NCI-H2029 treated with DMSO at 0.1 percent for 48 hours (cell line): ENCODE results near the gene LECT2.

Experiments used
- DNase-seq: peaks from one replicate; lab custom pipeline; 2025; lab: John Stamatoyannopoulos, UW

Gene LECT2

DNA sequence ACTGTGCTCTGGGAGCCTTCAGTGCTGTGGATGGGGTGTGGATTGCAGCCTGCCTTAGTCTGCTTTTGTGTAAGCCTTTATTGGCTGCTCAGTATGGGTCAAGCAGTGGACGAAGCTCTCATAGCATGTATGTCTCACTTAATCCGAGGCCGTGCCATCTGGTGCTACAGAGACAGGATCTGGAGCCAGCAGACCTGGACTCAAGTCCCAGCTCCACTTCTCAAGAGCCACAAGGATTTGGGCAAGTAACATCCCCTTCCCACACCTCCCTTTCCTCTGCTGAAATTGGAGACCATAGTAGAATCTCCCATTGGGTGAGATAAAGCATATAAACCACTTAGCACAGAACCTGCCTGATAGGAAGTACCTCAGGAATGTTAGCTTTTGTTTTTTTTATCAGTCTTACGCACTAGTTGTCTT, 23.4 kb upstream of the LECT2 start:
- DNase-seq: no peak

DNA sequence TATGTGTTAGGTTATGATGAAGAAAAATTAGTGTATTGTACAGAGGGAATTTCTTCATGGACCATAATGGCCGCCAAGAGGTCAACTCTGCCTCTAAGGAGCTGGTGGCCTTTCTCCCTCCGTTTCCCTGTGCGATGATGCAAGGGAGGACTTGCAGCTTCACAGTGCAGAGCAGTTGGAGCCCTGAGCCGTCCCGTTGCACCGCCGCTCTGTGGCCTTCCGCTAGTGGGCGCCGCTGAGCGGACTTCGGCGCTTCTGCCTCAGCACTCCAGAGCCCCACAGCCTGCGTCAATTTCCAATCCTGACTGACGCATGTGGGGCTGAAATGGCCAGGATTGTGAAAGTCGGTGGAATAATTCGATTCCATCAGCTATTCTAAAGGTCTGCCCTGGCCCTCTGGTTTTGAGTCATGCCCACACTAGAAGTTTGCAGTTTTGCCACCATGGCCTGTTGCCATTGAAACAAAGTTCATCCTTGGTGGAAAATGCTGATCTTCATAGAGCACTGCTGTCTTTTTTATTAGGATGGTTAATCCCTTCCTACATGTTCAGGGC, 22.7 kb upstream of the LECT2 start:
- no peak for DNase-seq

DNA sequence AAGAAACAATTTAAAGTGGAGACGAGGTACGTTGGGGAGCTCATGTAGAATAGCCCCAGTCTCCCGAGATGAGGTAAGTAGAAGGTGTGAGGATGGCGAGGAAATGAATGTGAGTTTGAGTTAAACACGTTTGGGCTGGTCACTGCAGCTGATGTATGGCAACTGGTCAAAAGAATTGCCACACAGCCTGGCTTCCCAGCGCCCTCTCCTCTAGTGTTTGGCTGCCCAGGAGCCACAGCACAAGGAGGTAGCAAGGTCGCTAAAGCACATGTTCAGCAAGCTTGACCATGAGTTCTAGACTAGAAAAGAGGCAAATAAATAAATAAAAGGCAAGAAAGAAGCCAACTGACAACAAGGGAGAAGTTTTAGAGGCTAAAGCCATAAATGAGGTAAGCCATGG, 21.4 kb upstream of the LECT2 start:
- no peak for DNase-seq

DNA sequence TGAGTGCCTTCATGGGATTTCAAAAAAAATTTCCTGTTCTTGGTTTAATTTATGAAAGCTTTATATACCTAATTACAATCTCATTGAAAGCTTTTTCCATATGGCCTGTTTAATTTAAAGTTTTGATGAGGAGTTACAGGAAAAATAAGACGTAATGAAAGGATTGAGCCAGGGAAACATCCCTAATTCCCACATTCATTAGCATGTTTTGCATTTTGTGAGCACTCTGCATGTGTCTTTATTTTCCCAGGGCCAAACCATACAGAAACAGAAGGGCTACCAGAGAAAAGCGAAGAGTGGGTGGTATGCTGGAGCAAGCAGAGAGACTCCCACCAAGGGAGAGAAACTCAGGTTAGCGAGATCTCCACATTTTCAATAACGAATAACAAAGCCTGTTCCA, 20.3 kb upstream of the LECT2 start:
- DNase-seq: no peak

DNA sequence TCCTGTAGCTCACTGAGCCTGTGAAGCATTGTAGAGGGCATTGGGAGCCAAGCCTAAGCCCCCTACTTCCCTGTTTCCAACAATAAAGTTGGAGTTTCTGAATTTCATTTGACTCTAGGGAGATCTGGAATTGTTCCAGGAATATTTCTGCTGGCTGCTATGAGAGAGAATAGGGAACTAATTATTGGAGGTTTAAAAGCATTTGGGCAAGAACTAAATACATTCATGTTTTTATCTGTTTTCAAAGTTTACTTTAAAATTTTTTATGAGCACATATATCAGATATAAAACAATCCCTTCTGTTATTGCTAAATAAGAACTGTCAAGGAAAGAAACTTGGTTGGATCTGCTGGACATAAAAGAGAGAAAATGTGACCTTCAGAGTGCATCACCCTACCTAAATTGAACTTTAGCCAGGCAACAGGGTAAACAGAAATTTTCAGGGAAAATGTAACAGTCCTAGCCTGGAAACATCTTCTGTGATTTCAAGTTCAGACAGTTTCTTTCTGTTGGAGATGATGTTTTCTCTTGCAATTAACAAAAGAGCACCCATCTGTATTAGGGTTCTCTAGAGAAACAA, 19.3 kb upstream of the LECT2 start:
- no peak for DNase-seq

DNA sequence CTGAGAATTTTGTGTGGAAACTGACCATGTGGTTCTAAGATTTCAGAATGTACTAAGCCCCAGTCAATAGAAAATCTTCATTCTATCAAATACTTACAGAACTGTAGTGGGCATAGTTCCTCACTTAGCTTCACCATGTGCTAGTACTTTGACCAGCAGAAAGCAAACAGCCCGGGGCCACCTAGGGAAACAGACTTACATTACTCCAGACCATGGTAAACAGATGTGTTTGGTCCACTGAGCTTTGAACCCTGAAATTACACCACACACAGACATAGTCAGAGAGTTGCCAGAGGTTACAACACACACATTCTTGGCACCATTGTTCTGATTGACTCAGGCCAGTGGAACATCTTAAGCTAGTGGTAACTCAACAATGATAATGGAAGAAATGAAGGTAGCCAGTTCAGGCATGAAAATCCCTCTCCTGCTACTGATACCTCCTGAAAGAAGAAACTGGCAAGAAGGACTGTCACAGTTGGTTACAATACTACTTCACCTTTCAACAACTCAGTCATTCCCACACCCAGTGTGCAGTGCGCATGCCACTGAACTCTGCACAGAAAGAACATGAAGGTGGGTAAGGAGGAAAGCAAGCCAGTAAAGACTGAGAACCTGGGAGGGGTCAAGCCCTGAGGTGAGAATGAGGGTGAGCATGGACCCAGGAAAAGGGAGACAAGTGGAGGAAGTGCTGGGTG, 18.7 kb upstream of the LECT2 start:
- no peak for DNase-seq

DNA sequence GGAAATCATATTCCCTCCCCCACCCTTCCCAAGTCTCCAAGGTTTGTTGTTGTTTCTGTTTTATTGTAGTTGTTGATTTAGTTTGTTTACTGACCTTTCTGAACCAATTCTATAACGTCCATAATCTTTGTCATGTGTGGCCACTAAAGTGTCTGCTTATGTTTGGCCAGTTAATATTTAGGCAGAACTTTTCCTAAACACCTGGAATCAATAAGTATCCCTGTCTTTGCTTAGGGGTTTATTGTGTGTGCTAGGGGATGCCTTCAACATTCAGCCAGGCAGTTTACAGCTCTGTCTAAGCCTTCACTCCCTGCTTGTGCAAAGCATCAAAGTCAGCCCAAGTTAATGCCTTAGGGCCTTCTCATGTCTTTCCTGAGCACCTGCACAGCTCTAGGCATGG, 16.9 kb upstream of the LECT2 start:
- no peak for DNase-seq

DNA sequence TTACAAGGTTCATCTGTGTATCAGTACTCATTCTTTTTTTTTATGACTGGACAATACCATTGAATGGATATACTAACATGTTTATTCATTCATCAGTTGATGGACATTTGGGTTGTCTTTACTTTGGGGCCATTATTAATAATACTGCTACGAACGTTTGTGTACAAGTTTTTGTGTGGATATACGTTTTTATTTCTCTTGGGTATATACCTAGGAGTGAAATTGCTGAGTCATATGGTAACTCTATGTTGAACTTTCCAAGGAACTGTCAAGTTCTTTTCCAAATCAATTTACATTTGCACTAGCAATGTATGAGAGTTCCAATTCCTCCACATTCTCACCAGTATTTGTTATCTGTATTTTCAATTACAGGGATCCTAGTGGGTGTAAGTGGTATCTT, 12.0 kb upstream of the LECT2 start:
- DNase-seq: no peak

DNA sequence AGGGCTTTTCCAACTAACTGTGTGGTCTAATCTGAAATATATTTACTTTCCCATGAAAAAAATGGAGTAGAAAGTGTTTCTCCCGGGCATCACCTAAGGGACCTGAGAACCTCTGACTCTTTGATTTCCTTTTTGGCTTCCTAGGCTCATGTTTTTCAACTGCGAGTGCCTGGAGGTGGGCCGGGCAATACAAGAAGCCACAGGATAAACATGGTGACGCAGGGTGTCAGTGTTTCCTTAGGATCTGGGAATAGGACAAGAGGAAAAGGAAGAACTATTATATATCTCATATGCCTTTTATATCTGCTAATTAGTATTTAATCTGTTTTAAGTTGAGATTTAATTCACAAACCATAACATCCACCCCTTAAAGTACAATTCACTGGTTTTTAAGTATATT, 11.4 kb upstream of the LECT2 start:
- no peak for DNase-seq

DNA sequence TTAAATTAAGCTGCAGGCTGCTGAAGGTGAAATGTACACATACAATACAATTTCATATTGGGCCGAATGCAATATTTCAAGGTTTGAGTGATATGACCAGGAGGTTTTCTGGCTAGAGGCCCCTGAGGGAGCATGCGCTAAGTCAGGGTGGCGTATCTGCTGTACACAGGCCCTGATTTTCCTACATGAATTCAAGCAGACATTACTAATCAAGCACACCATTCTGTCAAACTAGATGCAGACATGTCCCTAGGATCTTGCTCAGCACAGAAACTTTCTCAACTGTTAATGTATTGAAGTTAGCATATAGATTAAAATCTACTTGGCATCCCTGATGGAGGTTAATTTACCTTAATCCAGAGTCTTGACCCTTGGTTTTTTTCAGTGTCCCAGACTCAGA, 10.7 kb upstream of the LECT2 start:
- DNase-seq: no peak

DNA sequence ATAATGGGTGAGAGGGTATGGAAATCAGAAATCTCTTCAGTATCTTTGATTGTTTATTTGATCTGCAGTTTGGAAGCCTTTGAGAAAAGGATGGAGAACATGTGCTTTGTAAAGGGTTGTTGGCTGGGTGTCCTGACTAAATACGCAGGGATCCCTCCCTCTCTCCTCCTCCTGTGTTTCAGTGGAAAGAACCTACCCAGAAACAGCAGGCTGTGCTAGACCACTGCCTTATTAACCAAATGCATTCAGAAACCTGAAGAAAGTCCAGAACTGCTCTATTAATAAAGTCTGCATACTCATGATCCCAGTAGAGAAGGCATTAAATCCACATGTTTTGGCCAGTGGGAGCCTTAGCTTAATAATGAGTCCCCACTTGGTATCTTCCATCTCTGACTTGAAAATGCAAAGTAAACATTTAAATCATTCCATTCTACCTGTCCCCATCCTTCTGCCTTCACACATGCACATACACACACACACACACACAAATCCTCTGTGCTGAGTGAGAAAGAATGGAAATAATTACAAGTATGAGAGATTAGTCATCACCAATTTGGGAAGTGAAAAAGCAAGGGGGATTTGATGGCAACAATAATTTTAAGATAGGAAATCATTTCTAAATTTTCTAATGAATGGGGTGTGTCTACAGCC, 10.0 kb upstream of the LECT2 start:
- no peak for DNase-seq

DNA sequence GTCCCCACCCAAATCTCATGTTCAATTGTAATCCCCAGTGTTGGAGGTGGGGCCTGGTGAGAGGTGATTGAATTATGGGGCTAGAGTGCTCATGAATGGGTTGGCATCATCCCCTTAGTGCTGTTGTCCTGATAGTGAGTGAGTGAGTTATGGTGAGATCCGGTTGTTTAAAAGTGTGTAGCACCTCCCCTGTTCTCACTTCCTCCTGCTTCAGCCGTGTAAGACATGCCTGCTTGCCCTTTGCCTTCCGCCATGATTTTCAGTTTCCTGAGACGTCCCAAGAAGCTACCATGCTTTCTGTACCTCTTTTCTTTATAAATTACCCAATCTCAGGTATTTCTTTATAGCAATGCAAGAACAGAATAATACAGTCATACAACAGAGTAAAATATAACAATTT, 742 bp upstream of the LECT2 start:
- no peak for DNase-seq

DNA sequence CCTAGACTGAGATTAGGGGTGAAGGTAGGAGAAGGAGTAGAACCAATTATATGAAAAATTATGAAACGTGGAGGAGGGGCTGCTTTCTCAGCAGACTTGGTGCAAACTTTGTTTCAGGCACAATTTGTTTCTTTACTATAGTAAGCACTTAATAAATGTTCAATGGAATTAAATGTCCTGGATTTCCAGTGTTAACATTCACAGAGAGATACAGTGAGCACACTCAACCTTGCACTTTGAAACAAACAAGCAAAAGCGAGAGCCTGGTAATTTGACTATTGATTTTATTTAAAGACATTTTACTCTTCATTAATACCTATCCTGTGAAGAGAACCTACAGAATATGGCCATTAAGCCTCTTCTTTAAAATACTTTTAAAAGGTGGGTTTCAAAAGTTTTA, 933 bp downstream of the LECT2 start:
- DNase-seq: no peak

DNA sequence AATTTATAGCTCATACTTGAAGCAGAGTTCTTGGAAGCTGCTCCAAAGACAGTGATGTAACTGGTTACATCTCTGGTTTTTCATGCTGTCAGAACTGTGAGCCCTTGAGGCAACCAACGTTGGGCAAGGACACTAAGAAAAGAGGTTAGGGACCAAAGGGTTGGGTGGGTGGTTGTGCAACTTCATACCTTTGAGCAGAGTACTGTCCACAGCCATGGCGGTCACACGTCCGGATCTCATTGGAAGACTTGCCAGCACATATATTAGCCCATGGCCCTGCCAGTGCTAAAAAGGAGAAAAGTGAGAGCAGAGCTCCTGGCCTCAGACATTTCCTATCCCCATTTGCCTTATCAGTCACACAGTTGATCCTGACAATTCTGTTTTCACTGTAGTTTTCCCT, 2.1 kb downstream of the LECT2 start:
- no peak for DNase-seq

DNA sequence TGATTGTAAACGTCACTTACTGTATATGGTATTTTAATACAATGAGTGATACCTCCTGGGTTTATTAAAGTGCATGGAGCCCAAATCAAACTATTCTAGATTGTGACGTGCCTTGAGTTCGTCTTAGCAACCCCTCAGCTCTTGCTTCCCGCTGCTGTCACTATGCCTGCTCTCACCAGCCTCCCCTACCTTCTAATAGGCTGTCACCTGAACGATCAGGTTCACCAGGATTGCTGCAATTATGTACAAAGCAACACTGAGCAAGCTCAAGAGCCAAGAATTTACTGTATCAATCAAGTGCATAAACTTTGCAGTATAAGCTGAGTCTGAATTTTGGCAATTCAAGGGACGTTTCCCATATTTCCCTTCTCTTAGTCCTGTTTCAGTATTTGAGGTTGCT, 3.0 kb downstream of the LECT2 start:
- no peak for DNase-seq

DNA sequence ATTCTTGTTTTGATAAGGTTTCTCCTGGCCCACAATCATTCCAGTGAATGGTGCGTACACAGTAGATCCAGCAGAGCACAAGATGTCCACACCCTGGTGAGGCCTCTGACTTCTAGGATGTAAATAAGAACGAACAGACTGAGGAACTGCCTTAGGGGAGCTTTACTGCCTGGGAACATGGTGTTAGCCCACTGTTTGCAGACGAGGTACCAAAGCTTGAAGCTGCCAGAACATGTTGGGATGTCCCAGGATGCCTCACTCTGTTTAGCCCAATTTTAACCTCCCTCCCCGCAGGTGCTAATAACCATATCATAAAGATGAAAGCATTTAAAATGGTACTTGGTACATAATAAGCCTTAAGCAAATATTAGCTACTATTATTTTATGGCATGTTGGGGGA, 3.5 kb downstream of the LECT2 start:
- DNase-seq: no peak

DNA sequence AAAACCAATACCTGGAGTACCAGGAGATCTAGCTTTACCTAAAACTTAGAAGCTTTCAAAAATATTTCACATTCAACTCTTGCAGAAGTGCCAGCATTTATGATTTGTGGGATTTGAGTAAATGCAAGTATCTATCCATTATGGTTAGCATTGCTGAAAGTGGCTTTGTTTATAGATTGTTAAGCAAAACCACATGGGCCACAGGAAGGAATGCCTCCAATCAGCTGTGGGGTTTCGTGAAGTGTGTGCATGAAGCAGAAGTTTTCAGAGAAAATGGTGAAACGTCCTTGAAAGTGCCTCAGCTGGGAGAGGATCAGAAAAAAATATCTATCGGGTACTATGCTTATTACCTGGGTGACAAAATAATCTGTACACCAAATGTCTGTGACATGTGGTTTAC, 4.2 kb downstream of the LECT2 start:
- no peak for DNase-seq

DNA sequence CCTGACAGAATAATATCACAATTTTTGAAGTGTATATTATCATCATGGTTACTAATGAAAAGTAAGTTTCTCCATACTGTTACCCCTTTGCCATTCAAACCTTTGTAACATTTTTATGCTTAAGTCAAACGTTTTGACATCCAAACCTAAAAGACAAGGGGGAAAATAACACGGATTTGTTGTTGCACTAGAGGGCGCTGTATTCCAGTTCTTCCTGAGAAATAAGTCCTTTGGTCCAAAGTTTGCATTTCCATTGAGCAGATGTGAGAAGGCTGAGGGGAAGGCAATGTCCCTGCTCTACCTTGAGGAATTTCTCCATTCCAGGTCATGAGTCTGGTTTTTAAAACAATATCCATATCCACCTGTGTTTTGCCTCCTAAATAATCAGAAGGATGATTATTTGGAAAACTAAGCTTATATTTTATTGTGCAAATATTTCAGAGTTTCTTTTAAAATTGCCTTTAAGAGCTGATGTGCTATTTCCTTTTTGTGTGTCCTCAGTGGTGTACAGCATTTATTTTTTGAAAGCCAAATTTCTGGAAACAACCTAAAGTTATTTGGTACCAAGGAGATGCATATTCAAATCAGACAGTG, 9.7 kb downstream of the LECT2 start:
- DNase-seq: peak; percentile 61

DNA sequence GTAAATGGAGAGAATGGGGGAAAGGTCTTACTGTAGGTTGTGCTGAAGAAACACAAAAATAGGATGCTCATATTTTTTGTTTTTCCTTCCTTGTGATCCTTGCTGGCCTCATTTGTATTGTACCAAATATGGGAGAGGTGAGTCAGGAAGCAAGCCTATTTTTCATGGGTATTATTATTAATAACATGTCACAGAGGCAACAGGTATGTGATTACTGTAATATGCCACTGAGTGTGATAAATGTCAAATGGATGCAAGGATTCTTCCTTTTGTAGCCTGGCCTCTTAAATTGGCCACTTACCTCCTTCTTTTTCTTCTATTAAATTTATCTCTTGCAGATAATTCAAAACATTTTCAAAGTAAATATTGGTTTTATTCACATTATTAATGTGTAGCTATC, 10.2 kb downstream of the LECT2 start:
- DNase-seq: no peak

DNA sequence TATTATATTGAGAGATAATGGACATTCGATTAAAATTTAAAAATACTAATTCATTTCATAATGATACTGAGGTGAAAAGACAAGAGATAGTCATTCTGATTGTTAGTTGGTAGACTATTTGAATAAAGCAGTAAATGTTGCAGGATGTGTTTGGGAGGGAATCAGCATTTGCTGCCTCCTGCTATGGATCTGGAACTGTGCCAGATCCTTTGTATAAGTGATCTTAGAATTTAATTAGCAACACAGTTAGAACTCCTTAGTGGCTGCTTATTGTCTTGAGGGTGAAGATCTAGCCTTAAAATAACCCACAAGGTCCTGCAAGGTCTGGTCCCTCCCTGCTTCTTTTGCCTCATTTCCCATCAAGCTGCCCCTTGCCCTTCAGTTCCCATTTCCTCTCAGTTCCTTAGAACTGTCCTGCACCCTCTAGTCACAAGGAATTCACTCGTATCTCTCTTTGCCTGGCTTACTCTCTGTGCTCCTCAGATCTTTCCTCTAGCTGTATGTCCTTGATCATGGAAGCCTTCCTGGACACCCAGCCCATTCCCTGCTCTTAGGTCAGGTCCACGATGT, 12.5 kb downstream of the LECT2 start:
- no peak for DNase-seq

DNA sequence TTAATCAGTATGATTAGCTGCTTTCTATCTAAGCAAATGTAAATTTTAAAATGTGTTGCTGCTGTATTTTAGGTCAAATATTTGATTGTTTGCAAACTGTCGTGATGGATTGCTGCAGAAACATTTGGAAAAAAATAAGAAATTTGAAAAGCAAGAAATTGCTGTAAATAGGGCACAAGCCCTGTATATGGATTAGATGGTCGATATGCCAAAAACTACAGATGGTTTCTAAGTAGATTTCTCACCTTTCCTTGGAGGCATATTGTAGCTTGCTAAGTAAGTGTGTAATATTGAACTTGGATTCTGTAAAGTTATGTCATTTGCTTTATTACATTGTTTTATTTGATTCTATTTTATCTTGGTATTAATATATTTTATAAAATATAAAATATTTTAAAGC, 13.1 kb downstream of the LECT2 start:
- no peak for DNase-seq

DNA sequence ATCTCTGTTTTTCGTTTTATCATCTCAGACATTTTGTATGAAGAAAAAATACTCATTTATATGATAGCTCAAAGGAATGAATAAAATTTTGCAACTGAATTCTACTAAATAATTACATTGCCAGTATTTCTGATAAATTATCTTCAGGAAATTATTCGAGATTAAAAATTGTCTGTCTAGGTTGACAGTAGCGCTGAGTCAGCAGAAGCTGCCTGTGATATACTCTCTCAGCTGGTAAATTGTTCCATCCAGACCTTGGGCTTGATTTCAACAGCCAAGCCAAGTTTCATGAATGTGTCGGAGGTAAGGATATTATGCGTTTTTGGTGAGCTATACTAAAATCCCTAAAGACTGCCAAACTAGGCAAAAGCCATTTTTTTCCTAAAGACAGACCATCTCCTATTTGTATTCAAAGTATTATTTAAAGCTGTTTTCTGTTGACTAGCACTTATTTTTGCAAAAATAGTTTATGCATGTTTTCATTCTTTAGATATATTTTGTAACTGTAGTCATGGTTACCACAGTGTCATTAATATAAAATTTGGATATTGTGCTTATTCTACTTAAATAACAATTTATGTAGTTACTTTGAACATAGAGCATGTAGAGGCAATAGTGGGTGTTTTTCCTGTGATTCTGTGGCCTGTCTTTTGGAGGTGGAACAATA, 17.4 kb downstream of the LECT2 start:
- no peak for DNase-seq
